HPDE6-E6E7 (cell line): ENCODE data around the gene FSTL5.

ENCODE experiments used
- DNase-seq: peaks from one replicate; pipeline ENCODE4 v3.0.0; 2011; ENCODE audit warnings: missing footprints; ENCODE audit errors: extremely low spot score

Gene FSTL5

DNA sequence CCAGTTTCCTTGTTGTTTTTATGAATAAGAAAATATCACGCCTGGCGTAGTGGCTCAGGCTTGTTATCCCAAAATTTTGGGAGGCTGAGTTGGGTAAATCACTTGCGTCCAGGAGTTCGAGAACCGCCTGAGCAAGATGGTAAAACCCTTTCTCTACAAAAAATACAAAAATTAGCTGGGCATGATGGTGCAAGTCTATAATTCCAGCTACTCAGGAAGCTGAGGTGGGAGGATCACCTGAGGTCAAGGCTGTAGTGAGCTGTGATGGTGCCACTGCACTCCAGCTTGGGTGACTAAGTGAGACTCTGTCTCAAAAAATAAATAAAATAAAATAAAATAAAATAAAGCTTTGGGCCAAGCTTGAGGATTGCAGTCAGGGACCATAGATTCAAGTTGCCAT, 827.2 kb downstream of the FSTL5 start:
- DNase-seq, result no peak

DNA sequence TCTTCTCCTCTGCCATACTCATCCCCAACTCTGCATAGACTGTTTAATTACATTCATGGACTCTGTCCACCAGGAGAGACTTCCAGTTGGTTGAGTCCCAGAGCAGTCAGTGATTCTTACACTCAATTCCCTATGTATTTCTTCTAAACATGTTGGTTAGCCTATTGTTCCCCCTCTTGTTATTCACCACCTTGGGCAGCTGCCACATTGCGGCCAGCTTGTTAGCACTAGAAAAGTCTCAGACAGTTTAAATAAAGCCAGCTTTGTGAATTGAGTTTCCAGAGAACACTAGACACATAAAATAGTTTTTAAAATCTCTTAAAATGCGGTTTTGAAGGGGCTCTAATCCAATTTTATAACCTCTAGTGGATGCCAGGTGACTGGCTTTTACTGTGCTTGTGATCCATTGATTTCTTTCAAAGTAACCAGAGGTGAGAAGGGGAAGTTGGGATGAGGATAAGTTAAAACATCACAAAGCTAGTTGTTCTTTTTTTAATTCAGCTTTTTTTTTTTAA, 827.7 kb downstream of the FSTL5 start:
- DNase-seq, result no peak
